AG09309 (cell line): Measurements from ENCODE around the gene OR1Q1.

Experiments used
- DNase-seq: peaks from one replicate; pipeline ENCODE4 v3.0.0-alpha.2; 2010; ENCODE audit warnings: low read depth
- H3K4me3 ChIP-seq: 2 replicates; pipeline ENCODE4 v1.5.1; 2011; ENCODE audit warnings: mild to moderate bottlenecking, low read depth, low read length, moderate library complexity; ENCODE audit not compliant: control insufficient read depth
- TF ChIP-seq, protein P1 (sequence below): IDR thresholded peaks from 2 replicates; pipeline ENCODE4 v1.5.1; 2011; ENCODE audit warnings: mild to moderate bottlenecking, low read depth, low read length, inconsistent platforms; ENCODE audit not compliant: insufficient read depth, control insufficient read depth; ENCODE audit errors: missing control alignments

OR1Q1 gene

DNA sequence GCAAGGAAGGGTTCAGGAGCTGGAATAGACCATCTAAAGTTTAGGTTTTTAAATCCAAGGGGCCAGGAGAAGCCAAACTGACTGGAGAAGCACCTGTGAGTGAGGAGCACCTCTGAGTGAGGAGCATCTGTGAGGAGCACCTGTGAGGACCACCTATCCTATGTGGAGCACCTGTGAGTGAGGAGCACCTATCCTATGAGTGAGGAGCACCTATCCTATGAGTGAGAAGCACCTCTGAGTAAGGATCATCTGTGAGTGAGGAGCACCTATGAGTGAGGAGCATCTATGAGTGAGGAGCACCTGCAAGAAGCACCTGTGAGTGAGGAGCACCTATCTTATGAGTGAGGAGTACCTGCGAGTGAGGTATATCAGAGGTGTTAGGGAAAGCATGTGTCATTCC is 8.0 kb upstream of the OR1Q1 start:
- TF ChIP-seq, protein P1, sequence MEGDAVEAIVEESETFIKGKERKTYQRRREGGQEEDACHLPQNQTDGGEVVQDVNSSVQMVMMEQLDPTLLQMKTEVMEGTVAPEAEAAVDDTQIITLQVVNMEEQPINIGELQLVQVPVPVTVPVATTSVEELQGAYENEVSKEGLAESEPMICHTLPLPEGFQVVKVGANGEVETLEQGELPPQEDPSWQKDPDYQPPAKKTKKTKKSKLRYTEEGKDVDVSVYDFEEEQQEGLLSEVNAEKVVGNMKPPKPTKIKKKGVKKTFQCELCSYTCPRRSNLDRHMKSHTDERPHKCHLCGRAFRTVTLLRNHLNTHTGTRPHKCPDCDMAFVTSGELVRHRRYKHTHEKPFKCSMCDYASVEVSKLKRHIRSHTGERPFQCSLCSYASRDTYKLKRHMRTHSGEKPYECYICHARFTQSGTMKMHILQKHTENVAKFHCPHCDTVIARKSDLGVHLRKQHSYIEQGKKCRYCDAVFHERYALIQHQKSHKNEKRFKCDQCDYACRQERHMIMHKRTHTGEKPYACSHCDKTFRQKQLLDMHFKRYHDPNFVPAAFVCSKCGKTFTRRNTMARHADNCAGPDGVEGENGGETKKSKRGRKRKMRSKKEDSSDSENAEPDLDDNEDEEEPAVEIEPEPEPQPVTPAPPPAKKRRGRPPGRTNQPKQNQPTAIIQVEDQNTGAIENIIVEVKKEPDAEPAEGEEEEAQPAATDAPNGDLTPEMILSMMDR = no peak
- H3K4me3 ChIP-seq = no peak overlapping the region
- no peak for DNase-seq

DNA sequence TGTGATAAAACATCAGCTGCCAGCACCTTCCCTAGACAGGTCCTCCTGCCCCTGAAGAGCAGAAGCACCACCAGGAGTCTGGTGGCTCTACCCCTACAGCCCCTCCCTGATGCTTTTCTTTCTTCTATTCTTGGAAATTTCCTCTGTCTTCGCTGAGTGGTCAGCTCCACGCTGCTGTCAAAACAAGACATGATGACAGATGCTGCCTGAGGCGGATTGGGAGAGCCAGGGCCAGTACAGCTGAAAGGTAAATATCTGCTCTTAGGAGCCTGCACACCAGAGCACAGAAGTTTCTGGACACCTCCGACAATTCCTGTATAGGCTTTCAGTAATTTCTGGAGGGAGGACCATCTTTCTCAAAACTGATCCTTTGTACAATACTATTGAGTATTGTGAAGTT is 4.7 kb upstream of the OR1Q1 start:
- no peak for DNase-seq
- TF ChIP-seq, protein P1 = no peak
- no peak overlapping the region for H3K4me3 ChIP-seq

DNA sequence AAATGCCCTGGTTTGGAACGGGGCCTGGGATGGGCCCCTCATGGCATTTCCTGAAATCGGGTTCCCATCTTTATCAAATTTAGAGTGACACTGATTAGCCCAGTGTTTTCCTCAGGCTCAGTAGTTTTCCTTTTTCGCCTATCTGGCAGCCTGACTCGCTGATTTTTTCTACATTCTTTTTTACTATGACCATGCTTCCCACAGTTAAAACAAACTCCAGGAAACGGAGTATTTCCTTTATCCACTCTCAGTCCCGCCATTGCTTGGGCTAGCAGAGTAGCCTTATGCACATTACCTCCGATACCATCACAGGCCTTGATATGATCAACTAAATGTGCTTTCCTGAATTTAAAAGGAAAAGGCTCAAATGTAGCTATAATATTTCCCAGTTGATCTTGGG is 5.5 kb downstream of the OR1Q1 start:
- no peak for DNase-seq
- TF ChIP-seq, protein P1 = no peak
- no peak overlapping the region for H3K4me3 ChIP-seq

DNA sequence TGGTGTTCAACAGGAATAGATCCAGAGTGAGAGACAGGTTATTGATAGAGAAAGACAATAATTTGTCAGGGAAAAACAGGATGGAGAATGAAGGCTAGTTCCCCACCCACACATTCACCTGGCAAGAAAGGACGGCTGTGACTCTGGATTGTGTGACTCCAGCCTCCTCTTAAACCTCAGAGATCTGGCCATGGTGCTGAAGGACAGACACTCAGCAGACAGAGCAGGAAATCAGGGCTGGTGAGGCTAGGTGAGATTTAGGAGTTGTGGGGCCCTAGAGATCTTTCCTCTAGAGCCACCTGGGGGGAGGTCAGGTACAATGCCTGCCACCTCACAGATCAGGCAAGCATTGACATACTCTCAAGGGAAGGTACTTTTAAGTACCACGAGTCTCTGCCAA is 27.7 kb downstream of the OR1Q1 start:
- H3K4me3 ChIP-seq = no peak overlapping the region
- TF ChIP-seq, protein P1 = no peak
- no peak for DNase-seq

DNA sequence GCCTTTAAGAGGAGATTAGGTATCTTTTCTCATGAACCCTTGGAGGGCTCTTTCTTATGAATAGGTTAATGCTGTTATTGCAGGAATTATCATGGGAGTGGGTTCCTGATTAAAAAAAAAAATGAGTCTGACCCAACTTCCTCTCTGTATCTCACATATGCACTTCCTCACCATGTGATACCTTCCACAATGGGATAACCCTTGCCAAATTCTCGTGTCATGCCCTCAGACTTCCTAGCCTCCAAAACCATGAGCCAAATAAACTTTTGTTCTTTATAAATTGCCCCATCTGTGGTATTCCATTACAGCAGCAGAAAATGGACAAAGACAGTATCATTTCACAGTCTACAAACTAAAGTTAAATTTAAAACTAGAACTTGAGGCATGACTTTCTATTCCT is 41.8 kb downstream of the OR1Q1 start:
- no peak overlapping the region for H3K4me3 ChIP-seq
- TF ChIP-seq, protein P1 = no peak
- no peak for DNase-seq

DNA sequence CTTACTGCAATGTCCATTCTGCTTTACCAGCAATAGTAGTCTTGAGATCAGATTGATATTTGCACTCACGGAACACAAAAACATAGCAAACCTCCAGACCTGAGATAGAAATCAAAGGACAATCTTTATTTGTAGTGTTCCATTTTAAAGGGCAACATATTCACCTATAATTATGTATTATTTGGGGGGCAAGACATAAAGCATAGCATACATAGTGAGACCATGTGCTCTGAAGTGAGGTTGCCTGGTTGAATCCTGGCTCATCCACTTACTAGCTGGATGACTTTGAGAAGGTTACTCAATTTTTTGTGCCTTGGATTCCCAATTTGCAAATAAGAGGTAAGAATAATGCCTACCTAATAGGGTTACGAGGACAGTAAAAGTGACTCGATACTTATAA is 43.0 kb downstream of the OR1Q1 start, which contains the start of gene OR1B1:
TSS of gene OR1B1 (minus strand) at position 101 of the 400 bp plus-strand sequence.
- TF ChIP-seq, protein P1 = no peak
- no peak for DNase-seq
- no peak within 1 kb of the TSS for H3K4me3 ChIP-seq

DNA sequence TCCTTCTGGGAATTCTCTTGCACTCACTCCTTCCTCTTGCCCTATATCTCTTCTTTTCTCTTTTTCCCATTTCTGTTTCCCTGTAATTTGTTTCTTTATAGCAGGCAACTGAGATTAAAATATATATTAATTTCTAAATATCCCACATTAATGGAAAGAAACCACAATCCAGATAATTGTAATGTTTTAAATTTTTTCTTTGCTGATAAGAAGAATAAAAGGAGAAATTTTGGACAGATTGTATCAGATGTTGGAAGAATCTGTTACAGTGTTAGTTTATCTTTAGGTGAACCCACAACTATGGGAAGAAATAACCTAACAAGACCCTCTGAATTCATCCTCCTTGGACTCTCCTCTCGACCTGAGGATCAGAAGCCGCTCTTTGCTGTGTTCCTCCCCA is 46.9 kb downstream of the OR1Q1 start, which contains the start of gene OR1L1:
TSS of gene OR1L1 (plus strand) at position 301 of the 400 bp plus-strand sequence. CDS start at position 301, 0 bp downstream.
- no peak within 1 kb of the TSS for H3K4me3 ChIP-seq
- DNase-seq = no peak
- TF ChIP-seq, protein P1 = no peak
